ENCODE measurements around the gene TTLL12. TPM values are rescaled to one million over a fixed set of nuclear protein-coding genes. Genes with fewer than 3 reads are reported as not detected.

Gene TTLL12
- total RNA-seq, 1 experiment from 2014 or later, result 61.0 TPM

DNA sequence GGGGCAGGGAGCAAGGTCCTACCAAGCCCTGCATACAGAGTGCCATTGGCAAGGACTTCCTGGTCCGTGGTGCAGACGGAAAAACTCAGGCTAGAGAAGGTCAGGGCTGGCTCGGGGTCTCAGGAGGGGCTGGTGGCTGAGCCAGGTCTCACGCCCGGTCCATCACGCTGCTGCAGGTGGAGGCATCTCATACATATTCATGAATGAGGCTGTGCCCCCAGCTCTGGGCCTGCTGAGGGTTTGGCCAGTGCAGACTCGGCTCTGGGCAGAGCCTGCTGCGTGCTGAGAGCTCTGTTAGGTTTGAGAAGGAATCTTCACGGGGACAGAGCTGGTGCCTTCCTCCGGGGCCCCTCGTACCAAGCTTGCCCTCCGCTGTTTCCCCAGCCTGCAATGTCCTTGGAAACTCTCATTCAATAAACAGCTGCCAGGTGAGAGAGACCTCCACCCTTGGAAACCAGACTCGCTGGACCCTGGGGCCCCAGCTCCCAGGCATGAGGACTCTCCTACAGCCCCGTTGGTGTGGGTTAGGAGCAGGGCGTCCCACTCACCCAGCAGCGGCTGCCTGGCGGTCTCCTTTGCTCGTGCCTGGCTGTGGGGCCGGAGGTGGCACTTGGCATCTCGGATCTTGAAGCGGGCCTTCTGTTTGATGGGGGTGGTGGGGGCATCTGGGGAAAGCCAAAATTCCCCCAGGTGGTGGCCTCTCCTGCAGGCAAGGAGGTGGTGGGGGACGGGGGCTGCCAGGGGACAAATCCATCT, 33.9 kb upstream of the TTLL12 start:
- Mint-ChIP-seq H3K4me3 (ENCODE audit: unreplicated experiment) (no peak overlapping the region), H3K36me3 (ENCODE audit: insufficient read depth, unreplicated experiment) (no peaks in the 10 kb centered on the region), H3K27ac (ENCODE audit: low read depth, unreplicated experiment) (no peak overlapping the region), H3K9me3 (ENCODE audit: unreplicated experiment) (no peaks in the 10 kb centered on the region), H3K4me1 (ENCODE audit: insufficient read depth, unreplicated experiment) (no peaks in the 10 kb centered on the region), H3K27me3 (ENCODE audit: insufficient read depth, unreplicated experiment) (peaks cover 18% of the 10 kb centered on the region)
- intact Hi-C loops (cut with micrococcal nuclease), result no loop called here
- CTCF ChIA-PET, result interaction anchor here (0.5 kb wide), 1 partner anchor 24 kb away, joined by 3 read pairs; no protein-coding TSS in a partner anchor
- BruUV-seq (replicated peaks), result no TSS peak
- DNase-seq (ENCODE audit: unreplicated experiment), result no peak
- POLR2A ChIA-PET, result no interaction called here
- no peak for TF ChIP-seq CTCF (IDR thresholded peaks at IDR 0.05; ENCODE audit: unreplicated experiment)

- no peak overlapping the region for H3K27ac Mint-ChIP-seq (ENCODE audit: low read depth, unreplicated experiment)
- no peaks in the 10 kb centered on the region for H3K9me3 Mint-ChIP-seq (ENCODE audit: unreplicated experiment)
- intact Hi-C loops (cut with micrococcal nuclease), result no loop called here
- H3K36me3 Mint-ChIP-seq (ENCODE audit: insufficient read depth, unreplicated experiment), result no peaks in the 10 kb centered on the region
- H3K27me3 Mint-ChIP-seq (ENCODE audit: insufficient read depth, unreplicated experiment), result peaks cover 14% of the 10 kb centered on the region
- no peaks in the 10 kb centered on the region for H3K4me1 Mint-ChIP-seq (ENCODE audit: insufficient read depth, unreplicated experiment)
- no peak for DNase-seq (ENCODE audit: unreplicated experiment)
- no TSS peak for BruUV-seq (replicated peaks)
- TF ChIP-seq CTCF (IDR thresholded peaks at IDR 0.05; ENCODE audit: unreplicated experiment), result no peak
- POLR2A ChIA-PET, result no interaction called here
- CTCF ChIA-PET, result interaction anchor here (0.5 to 1.4 kb wide), 6 partner anchors 13 to 567 kb away, joined by 3 to 7 read pairs (median 4); no protein-coding TSS in a partner anchor
- no peak overlapping the region for H3K4me3 Mint-ChIP-seq (ENCODE audit: unreplicated experiment)
Observed at GRCh38 chr22:43218786-43219185, 31.9 kb upstream of the TTLL12 start.

DNA sequence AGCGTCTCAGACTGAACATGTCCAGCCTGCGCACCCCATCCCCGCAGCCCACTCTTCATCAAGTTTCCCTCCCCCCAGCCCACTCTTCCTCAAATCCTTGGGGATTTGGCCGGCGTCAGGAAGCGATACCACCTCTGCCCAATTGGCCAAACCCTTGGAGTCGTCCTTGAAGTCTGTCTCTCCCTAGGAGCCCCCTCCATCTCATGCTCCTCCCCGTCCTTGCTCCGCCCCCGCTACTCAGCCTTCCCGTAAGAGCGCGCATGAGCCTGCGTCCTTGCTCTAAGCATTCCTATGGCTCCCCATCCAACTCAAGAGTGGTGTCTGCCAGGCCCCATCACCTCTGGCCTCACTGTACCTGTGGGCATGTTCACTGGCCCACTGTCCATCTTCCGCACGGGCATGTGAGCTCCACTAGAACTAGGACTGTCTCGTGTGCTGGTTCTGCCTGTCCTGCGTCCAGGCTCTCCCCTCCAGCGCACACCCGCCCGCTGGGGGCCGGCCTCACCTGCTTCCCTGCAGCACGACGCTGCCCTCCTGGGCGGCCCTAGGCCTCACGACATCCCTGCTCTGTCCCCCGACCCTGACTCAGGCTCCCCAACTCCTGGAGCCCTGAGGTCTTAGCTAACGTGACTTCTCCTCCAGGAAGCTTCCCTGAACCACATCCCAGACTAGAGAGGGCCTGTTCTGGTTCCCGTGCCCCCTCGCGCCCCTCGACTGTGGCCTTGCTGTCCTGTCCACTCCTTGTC, 30.5 kb upstream of the TTLL12 start:
- peaks cover 11% of the 10 kb centered on the region for H3K27me3 Mint-ChIP-seq (ENCODE audit: insufficient read depth, unreplicated experiment)
- no peaks in the 10 kb centered on the region for H3K9me3 Mint-ChIP-seq (ENCODE audit: unreplicated experiment)
- H3K27ac Mint-ChIP-seq (ENCODE audit: low read depth, unreplicated experiment), result no peak overlapping the region
- no peak overlapping the region for H3K4me3 Mint-ChIP-seq (ENCODE audit: unreplicated experiment)
- no TSS peak for BruUV-seq (replicated peaks)
- DNase-seq (ENCODE audit: unreplicated experiment), result no peak
- H3K4me1 Mint-ChIP-seq (ENCODE audit: insufficient read depth, unreplicated experiment), result no peaks in the 10 kb centered on the region
- no peaks in the 10 kb centered on the region for H3K36me3 Mint-ChIP-seq (ENCODE audit: insufficient read depth, unreplicated experiment)
- intact Hi-C loops (cut with micrococcal nuclease), result no loop called here
- POLR2A ChIA-PET, result no interaction called here
- CTCF ChIA-PET, result interaction anchor here (0.6 to 1.4 kb wide), 2 partner anchors 14 to 20 kb away, joined by 3 to 5 read pairs; no protein-coding TSS in a partner anchor
- no peak for TF ChIP-seq CTCF (IDR thresholded peaks at IDR 0.05; ENCODE audit: unreplicated experiment)

DNA sequence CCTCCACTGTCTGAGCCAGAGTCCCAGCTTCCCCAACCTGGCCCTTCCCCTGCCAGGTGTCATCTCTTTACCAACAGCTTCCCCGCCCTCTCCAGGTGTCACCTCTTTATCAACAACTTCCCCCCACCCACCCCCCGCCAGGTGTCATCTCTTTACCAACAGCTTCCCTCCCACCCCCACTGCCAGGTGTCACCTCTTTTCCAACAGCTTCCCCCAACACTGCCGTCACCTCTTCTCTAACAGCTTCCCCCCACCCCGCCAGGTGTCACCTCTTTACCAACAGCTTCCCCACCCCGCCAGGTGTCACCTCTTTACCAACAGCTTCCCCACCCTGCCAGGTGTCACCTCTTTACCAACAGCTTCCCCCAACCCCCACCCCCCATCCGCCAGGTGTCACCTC, 29.8 kb upstream of the TTLL12 start:
- H3K27ac Mint-ChIP-seq (ENCODE audit: low read depth, unreplicated experiment), result no peak overlapping the region
- ChIA-PET CTCF (interaction anchor here (0.6 to 0.7 kb wide), 2 partner anchors 21 to 171 kb away, joined by 3 read pairs; no protein-coding TSS in a partner anchor), POLR2A (no interaction called here)
- DNase-seq (ENCODE audit: unreplicated experiment), result no peak
- no peak for TF ChIP-seq CTCF (IDR thresholded peaks at IDR 0.05; ENCODE audit: unreplicated experiment)
- intact Hi-C loops (cut with micrococcal nuclease), result no loop called here
- no peak overlapping the region for H3K4me3 Mint-ChIP-seq (ENCODE audit: unreplicated experiment)
- H3K9me3 Mint-ChIP-seq (ENCODE audit: unreplicated experiment), result no peaks in the 10 kb centered on the region
- no TSS peak for BruUV-seq (replicated peaks)
- H3K36me3 Mint-ChIP-seq (ENCODE audit: insufficient read depth, unreplicated experiment), result no peaks in the 10 kb centered on the region
- no peaks in the 10 kb centered on the region for H3K4me1 Mint-ChIP-seq (ENCODE audit: insufficient read depth, unreplicated experiment)
- H3K27me3 Mint-ChIP-seq (ENCODE audit: insufficient read depth, unreplicated experiment), result peaks cover 11% of the 10 kb centered on the region
